GM04503 (cell line): ENCODE data around the gene UCP1.

Experiments used
- DNase-seq: peaks from one replicate; pipeline ENCODE4 v3.0.0-alpha.2; 2012; ENCODE audit warnings: low read depth

The UCP1 gene, protein sequence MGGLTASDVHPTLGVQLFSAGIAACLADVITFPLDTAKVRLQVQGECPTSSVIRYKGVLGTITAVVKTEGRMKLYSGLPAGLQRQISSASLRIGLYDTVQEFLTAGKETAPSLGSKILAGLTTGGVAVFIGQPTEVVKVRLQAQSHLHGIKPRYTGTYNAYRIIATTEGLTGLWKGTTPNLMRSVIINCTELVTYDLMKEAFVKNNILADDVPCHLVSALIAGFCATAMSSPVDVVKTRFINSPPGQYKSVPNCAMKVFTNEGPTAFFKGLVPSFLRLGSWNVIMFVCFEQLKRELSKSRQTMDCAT

GRCh38 chr4:140568507-140569306 is at the start of gene UCP1:
UCP1 (minus strand) TSS chr4:140568961; CDS start chr4:140568729, 232 bp downstream.
- DNase-seq: no peak

- DNase-seq: no peak
These were observed 48.9 kb upstream of the UCP1 start for GRCh38 chr4:140617499-140618248.

- no peak for DNase-seq
These were observed 46.7 kb upstream of the UCP1 start for GRCh38 chr4:140615451-140615850.

GRCh38 chr4:140612357-140612756 is 43.6 kb upstream of the UCP1 start:
- no peak for DNase-seq

GRCh38 chr4:140611854-140612253 is 43.1 kb upstream of the UCP1 start:
- DNase-seq: no peak

- peak; percentile 15 for DNase-seq
These were observed 41.0 kb upstream of the UCP1 start for GRCh38 chr4:140609548-140610425.

DNA sequence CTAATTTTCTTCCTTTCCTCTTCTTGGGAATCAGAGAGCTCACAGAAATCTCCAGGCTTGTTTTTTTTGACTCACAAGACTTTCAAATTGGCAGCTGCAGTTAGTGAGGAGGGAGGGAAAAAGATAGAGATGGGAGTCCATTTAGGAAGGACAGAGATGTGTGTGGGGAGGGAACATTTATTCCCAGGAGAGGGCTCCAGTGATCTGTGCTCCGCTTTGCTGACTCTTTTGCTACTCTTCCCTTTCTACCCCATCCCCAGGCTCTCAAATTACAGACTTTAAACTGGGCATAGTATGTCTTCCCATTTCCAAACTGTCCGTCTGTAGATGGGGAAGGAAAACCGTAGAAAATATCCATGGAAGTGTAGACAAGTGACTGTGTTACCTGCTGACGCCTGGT is 39.1 kb upstream of the UCP1 start:
- no peak for DNase-seq

GRCh38 chr4:140604544-140604943 is 35.8 kb upstream of the UCP1 start:
- DNase-seq: no peak

DNA sequence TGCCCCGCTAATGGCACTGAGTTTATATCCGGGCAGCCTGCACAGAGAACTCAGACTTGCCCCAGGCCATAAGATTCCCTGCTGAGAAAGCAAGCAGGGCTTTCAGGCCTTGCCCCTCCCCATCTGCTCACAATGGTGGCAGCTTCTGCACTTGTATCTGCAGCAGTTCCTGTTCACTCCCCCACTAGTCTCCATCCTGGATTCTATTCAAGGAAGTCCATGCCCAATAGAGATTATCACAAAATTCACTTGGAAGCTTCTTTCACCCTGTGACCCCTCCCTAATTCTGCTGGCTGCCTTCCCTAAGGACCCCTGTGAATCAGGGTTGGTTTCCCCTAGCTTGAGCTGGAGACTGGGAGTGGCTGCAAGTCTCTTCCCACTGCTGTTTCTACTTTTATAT is 34.5 kb upstream of the UCP1 start:
- no peak for DNase-seq

- no peak for DNase-seq
These were observed 34.0 kb upstream of the UCP1 start for GRCh38 chr4:140602714-140603113.

DNA sequence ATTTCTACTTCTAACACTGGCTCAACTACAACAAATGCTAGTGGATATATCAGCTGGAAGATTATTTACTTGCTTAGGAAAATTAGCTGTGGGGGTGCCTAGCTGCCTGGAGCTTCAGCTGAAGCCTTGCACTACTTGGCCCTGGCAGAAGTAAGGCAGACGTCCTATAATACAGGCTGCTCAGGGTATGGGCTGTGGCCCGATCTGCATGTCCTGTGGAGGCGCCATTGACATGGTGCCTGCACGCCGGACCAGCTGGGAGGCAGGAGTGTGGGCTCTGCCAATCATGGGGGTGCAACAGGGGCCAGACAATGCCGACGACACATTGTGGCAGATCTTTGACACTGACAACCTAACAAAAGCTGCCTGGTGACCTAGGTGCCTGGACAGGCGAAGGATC is 31.6 kb upstream of the UCP1 start:
- no peak for DNase-seq

- DNase-seq: no peak
These were observed 26.3 kb upstream of the UCP1 start for GRCh38 chr4:140595065-140595464.

GRCh38 chr4:140584439-140584838 is 15.7 kb upstream of the UCP1 start:
- no peak for DNase-seq

DNA sequence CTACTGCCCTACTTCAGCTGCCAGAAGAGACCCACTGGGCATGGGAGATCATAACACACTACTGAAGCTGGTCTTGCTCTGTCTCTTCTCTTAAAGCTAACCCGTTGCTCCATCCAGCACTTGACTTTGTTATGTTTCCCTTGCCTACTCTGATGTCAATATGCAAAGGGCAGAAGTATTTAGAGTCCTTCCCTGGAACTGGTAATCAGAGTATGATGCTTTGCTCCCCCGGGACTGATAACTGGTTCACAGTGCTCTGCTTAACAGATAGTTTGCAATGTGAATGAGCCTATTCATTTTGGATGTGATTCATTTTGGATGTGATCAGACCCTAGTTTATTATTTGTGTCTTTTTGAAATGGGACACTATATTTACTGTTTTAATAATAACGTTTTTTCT is 12.3 kb upstream of the UCP1 start:
- DNase-seq: no peak

- DNase-seq: no peak
These were observed 10.5 kb upstream of the UCP1 start for GRCh38 chr4:140579278-140579677.

DNA sequence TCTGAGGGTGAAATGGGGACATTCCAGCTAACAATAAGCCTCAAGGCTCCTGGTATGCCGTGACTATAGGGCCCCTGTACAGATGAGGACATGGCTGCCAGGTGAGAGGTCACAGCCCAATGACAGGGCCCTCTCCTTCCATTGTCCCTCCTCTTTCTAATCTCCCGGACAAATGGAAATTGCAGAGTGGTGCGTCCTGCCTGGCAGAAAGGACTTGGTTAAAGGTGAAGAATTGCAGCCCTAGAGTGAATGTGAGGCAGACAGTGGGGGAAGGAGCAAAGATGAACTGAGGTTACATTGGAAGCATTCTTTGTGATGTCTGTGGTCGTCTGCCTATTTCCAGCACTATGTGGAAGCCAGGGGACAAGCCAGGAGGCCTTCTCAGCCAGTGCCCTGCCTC is 6.7 kb upstream of the UCP1 start:
- no peak for DNase-seq

DNA sequence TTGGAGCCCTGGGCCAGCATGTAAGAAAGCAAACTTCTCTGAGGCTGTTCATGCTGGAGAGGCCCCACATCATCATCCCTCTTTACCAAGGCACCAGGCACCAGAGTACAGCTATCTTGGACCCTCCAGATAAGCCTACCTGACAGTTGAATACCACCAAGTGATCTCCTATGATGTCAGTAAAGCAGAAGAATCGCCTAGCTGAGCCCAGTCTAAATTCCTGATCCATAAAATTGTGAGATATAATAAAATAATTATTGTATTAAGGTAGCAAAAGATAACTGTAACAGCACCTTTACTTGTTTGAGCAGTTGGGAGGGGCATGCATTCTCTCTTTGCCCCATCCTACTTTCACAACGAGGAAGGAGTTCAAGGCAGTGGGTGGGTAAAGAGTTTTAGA is 2.9 kb upstream of the UCP1 start:
- DNase-seq: no peak

GRCh38 chr4:140569307-140569638 is 512 bp upstream of the UCP1 start:
- no peak for DNase-seq

- DNase-seq: no peak
These were observed 9.1 kb downstream of the UCP1 start for GRCh38 chr4:140559696-140560095.

DNA sequence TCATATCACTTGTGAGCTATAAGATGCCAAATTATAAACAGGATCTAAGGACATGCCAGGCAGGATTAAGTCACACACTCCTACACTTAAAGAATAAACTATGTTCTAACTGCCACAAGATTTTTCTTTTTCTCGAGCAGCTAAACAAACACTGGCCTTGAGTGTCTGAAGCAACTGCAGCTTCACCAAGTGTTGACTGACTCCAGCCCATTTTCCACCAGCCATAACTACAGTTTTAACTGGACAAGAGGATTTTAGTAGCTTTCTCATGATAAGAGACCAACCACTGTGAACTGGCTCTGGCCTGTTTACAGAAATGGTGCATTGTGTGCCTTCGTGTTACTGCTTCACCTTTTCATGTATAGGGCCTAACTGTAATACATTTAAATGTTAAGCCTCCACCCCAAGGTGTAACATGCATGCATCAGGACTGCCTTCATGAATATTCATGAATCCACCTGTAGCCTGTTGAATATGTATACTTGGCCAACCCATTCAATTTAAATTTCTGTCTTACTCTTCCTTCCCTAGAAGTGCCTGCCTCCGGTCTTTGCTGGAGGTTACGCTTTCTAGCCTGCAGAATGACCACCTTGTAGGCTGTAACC is 10.8 kb downstream of the UCP1 start:
- DNase-seq: no peak

DNA sequence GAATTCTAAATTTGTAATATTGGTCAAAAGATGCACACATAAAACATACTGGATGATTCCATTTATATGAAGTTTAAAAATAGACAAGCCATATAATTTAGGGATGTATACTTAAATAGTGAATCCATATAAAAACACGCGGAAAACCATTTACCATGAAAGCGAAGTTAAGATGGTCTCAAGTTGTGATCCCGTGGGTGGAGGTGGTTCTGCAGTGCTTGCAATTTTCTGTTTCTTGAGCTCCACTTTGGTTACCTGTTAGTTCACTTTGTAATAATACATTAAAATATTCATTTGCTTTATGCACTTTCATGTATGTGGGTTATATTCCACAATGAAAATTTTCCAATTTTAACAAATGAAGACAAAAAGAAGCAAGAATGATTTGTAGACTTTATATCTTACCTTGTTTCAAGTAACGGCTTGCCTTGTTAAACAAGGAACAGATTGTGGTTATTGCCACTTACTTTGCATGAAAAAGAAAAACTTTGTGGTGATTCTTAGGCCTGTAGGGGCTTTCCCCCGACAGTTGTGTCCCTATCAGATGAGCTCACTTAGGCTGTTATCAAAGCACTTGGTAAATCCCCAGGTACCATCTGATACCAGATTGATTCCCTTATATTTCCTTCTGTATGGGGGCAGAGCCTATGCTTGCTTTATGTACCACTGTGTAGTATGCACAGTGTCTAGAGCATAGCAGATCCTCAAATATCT is 12.2 kb downstream of the UCP1 start:
- no peak for DNase-seq
